GM19372 (cell line): ENCODE measurements around the gene GDPD3.

Source experiments
- ATAC-seq: cut with Tn5 transposase; IDR thresholded peaks from one replicate; pipeline ENCODE4 v1.9.1; 2021; ENCODE audit warnings: mild to moderate bottlenecking, low read depth, moderate library complexity; ENCODE audit not compliant: unreplicated experiment

Gene GDPD3

GRCh38 chr16:30082545-30083090 is 30.7 kb downstream of the GDPD3 start:
- no peak for ATAC-seq

- no peak for ATAC-seq
Observed at GRCh38 chr16:30079480-30079879, 33.9 kb downstream of the GDPD3 start.

DNA sequence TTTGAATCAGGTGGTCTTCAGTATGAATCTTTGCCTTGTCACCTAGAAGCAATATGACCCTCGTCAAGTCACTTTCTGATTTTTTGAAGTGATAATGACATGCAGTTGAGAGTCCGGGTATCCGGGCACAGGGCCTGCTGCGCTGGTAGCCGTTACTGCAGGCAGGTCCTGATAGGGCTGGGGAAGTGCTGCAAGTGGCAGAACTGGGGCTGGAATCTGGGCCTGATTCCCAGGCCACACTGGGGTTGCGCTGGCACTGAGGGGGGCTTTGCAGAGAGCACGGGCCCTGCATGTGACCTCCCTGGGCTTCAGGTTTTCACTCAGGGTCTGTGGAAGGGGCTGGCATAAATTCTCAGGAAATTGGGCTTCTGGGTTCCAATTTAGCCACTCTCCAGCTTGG is 34.6 kb downstream of the GDPD3 start:
- no peak for ATAC-seq

DNA sequence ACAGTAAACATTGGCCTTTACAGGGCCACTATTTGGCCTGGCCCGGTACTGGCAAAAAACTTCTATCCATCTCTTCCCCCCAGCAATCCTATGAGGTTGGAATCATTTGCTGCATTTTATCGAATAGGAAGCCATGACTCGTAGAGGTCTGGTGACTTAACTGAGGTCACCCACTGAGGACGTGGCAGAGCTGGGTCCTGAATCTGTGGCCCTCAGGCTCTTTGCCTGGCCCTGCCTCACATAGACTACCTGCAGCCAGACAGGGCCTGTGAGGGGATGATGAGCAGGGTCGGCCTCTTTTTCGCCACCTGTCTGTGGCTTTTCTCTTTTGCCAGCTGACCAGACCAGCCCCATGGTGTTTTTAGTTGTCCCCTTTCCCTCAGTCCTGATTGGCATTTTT is 35.7 kb downstream of the GDPD3 start:
- no peak for ATAC-seq

GRCh38 chr16:30076276-30076791 is 37.0 kb downstream of the GDPD3 start:
- peak; percentile 24 for ATAC-seq

DNA sequence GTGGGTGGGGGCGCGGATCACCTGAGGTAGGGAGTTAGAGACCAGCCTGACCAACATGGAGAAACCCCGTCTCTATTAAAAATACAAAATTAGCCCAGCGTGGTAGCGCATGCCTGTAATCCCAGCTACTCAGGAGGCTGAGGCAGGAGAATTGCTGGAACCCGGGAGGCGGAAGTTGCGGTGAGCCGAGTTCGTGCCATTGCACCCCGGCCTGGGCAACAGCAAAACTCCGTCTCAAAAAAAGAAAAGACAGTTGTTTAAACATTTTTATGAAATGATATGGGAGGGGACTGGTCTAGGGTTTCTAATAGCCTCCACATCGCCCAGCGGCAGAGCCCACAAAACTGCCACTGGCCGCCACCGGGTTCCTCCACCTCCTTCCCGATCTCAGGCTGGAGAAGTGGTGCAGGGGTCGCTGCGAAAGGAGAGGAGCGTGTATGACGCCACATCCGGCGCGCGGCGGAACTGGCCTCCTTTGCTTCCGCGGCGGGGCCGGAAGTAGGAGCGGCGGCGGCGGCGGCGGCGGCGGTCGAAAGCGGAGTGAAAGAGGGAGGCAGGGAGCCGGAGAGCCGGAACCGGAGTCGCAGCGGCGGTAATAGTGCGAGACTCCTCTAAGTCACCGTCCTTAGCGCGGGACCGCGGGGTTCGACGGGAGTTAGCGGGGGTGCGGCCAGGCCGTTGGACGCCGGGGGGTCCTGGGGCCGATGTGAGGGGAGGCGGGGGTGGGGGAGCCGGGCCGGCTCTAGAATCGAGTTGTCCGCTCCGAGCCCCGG is 37.6 kb downstream of the GDPD3 start, which contains the start of gene PPP4C:
PPP4C (plus strand) TSS at position 492 of the 773 bp plus-strand sequence. CDS start 384 bp downstream, outside the sequence.
- peak; percentile 85 for ATAC-seq

DNA sequence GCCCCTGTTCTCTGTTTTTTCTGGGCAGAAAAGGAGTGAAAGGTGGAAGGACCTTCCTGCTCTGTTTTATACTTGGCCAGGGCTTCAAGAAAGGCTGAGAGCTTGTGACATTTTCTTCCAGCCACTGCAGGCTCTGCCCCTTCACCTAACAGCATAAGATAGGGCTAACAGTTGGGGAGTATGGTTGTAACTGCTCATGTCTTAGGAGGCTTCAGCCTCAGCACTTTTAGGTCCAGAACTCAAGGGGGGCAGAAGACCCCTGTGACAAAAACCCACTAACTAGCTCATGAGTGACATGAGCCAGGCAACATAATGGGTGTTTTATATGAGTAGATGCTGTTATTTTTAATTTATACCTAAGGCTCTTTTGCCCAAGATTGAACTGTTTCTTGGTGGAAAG is 42.8 kb downstream of the GDPD3 start:
- no peak for ATAC-seq

GRCh38 chr16:30069611-30070462 is 43.5 kb downstream of the GDPD3 start:
- no peak for ATAC-seq

DNA sequence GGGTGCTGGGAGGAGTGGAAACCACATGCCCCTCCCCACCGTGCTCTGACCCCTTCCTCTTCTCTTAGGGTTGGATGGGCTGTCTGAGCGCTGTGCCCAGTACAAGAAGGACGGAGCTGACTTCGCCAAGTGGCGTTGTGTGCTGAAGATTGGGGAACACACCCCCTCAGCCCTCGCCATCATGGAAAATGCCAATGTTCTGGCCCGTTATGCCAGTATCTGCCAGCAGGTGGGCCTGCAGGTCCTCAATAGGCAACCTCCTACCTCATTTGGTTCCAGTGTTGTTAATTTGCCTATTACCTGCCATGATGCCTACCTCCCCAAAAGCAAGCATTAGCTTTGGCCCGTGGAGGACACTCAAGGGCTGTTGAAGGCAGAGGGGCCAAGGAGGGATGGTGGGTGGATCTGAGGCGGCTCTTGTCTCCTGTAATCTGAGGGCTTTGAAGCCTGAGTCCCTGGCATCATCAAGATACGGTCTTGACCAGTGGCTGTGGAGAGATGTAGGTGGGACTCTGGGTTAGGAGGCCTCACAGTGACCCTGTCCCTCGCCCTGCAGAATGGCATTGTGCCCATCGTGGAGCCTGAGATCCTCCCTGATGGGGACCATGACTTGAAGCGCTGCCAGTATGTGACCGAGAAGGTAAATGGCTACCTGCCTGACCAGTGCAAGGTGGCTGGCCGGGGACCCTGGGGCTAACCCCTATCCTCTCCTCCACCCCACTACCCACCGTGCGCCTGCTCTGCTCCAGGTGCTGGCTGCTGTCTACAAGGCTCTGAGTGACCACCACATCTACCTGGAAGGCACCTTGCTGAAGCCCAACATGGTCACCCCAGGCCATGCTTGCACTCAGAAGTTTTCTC is 44.4 kb downstream of the GDPD3 start:
- ATAC-seq: no peak

- ATAC-seq: no peak
Observed at GRCh38 chr16:30068333-30068732, 45.0 kb downstream of the GDPD3 start.

DNA sequence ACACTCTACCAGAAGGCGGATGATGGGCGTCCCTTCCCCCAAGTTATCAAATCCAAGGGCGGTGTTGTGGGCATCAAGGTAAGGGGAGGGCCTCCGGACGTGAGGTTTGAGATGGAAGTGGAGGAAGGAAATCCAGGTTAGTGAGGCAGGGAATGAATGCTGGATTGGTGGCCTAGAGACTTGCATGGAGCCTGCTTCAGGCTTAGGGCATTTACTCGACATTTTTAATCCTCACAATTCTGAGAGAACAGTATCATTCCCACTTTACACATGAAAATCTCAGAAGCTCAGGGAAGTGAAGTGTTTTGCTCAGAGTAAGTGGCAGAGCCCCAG is 45.8 kb downstream of the GDPD3 start:
- no peak for ATAC-seq

DNA sequence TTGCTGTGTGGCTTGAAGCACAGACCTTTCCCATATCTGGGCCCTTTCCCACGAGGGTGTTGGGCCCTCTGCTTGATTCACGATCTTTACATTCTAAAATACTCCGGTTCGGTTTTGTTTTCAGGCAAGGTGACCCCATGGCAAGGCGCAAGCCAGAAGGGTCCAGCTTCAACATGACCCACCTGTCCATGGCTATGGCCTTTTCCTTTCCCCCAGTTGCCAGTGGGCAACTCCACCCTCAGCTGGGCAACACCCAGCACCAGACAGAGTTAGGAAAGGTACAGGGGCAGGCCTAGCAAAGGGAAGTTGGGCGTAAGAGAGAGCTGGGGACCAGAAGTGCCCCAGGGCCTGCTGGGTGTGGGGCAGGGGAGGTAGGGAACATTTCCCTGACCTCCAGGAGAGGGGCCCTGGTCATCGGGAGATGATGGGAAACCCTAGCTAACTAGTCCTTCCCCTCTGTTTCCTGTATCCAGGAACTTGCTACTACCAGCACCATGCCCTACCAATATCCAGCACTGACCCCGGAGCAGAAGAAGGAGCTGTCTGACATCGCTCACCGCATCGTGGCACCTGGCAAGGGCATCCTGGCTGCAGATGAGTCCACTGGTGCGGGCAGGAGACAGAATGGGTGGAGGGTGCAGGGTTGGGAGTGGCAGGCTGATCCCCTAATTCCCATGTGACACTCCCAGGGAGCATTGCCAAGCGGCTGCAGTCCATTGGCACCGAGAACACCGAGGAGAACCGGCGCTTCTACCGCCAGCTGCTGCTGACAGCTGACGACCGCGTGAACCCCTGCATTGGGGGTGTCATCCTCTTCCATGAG is 46.4 kb downstream of the GDPD3 start:
- no peak for ATAC-seq

- no peak for ATAC-seq
Observed at GRCh38 chr16:30065943-30066760, 47.2 kb downstream of the GDPD3 start.

DNA sequence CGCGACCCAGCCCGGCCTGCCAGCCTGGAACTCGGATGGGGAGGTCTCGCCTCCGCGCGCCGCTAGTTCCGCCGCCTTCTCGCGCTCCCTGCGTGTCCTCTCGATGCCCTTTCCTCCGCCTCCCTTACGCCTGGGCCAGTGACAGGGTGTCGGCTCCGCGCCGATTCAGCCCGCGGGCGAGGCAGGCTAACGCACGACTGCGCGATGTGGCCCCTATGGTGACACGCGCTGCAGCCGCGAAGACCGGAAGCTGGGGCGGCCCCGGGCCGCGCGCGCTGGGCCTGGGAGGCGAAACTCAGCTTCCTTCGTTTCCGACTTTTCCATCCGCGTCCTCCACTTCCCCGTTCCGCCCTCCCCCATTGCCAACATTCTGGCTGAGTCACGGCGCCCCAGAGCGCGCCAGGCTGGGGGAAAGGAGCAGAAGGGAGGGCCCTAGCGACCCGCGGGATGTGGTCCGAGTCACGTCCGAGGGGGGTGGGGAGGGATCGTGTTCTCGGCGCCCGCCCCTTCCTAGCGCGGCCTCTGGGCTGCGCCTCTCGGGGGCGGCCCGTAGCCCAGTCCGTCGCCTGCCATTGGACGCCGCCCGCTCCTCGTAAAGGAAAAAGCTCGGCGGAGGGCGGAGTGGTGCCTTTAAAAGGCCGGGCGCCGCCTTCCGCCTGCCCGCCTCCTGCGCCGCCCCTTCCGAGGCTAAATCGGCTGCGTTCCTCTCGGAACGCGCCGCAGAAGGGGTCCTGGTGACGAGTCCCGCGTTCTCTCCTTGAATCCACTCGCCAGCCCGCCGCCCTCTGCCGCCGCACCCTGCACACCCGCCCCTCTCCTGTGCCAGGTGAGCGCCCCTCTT is 48.0 kb downstream of the GDPD3 start, which contains the start of gene ALDOA:
ALDOA (plus strand) TSS at position 659 of the 841 bp plus-strand sequence. CDS start 1,138 bp downstream, outside the sequence.
- ATAC-seq: peak; percentile 83

GRCh38 chr16:30064729-30065101 is 48.6 kb downstream of the GDPD3 start:
- no peak for ATAC-seq

DNA sequence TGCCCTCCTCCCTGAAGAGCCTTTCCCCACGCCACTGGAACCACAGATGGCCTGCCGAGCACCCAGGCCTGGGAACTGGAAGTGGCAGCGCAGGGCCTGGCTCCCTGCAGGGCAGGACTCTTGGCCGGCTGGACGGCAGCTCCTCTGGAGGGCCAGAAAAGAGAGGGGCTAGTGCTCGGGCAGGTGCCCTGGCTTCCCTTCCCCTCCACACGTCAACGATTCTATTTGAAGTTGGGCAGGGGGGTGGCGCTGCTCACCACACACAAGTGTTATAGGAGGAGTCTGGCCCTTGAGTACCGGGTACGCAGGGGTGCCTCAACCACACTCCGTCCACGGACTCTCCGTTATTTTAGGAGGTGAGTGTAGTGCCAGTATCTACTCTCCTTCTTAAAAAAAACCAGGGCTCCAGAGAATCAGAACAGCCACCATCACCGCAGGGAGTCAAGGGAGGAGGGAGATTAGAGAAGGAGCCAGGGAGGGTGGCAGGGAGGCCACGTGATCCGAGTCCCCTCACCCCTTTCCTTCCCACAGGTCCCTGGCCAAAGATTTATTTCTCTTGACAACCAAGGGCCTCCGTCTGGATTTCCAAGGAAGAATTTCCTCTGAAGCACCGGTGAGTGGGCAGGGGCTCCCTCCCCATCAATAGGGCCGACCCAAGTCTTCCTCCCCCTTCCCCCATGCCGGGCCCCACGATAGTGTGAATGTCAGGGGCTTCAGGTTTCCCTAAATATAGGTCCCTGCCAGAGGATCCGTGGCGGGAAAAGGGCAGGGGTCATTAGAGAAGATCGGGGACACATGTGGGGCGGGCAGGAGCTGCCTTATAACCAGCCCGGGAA is 49.2 kb downstream of the GDPD3 start:
- no peak for ATAC-seq
